WTC11 (cell line): ENCODE results near the gene CFL1. TPM values are rescaled to one million over a fixed set of nuclear protein-coding genes. Genes with fewer than 3 reads are reported as not detected.

Experiments
- ATAC-seq: fragments of 200-7000 bp; cut with Tn5 transposase; 2 replicates; pipeline ENCODE4 v1.10.0; 2021; ENCODE audit warnings: mild to moderate bottlenecking, moderate library complexity
- CTCF ChIA-PET: fragments of 300-600 bp; sonication (Branson Sonifier 250); formaldehyde crosslinking; loops from one replicate; lab custom pipeline; 2021; ENCODE audit warnings: antibody characterized with exemption; lab: Charles Lee
- POLR2A ChIA-PET: fragments of 350-600 bp; sonication (Branson Sonifier 250); formaldehyde crosslinking; loops from one replicate; lab custom pipeline; 2021; ENCODE audit warnings: antibody characterized with exemption; lab: Charles Lee
- DNase-seq: peaks from one replicate; pipeline ENCODE4 v3.0.0; 2021; ENCODE audit warnings: low spot score
- H3K27ac Mint-ChIP-seq: 2 replicates; pipeline ENCODE4 v1.8.0; 2021; ENCODE audit warnings: mixed read lengths
- H3K27me3 Mint-ChIP-seq: 2 replicates; pipeline ENCODE4 v1.8.0; 2021; ENCODE audit warnings: low read depth, mild to moderate bottlenecking, moderate library complexity, mixed read lengths
- H3K36me3 Mint-ChIP-seq: 2 replicates; pipeline ENCODE4 v1.8.0; 2021; ENCODE audit warnings: mixed read lengths
- H3K4me1 Mint-ChIP-seq: 2 replicates; pipeline ENCODE4 v1.8.0; 2022; ENCODE audit warnings: mixed read lengths
- H3K4me3 Mint-ChIP-seq: 2 replicates; pipeline ENCODE4 v1.8.0; 2021; ENCODE audit warnings: mild to moderate bottlenecking, moderate library complexity, mixed read lengths
- H3K9me3 Mint-ChIP-seq: 2 replicates; pipeline ENCODE4 v1.8.0; 2021; ENCODE audit warnings: mixed read lengths
- CBFB ChIP-seq: sonication (generic); formaldehyde crosslinking; IDR thresholded peaks from 2 replicates; pipeline ENCODE4 v1.8.1; 2022; ENCODE audit warnings: mild to moderate bottlenecking, low read depth, missing genetic modification reagents
- CREM ChIP-seq: sonication (generic); formaldehyde crosslinking; IDR thresholded peaks from 2 replicates; pipeline ENCODE4 v1.8.1; 2022; ENCODE audit warnings: mild to moderate bottlenecking, missing genetic modification reagents, moderate library complexity
- GABPB1 ChIP-seq: sonication (generic); formaldehyde crosslinking; IDR thresholded peaks from 2 replicates; pipeline ENCODE4 v1.8.1; 2023; ENCODE audit warnings: mild to moderate bottlenecking, missing genetic modification reagents
- KAT7 ChIP-seq: sonication (generic); formaldehyde crosslinking; IDR thresholded peaks from 2 replicates; pipeline ENCODE4 v1.8.1; 2023; ENCODE audit warnings: missing genetic modification reagents, mild to moderate bottlenecking, borderline replicate concordance
- NFYB ChIP-seq: sonication (generic); formaldehyde crosslinking; conservative IDR thresholded peaks from 2 replicates; pipeline ENCODE4 v1.8.0; 2022; ENCODE audit warnings: low read depth, missing genetic modification reagents
- TEAD1 ChIP-seq: sonication (generic); formaldehyde crosslinking; IDR thresholded peaks from 2 replicates; pipeline ENCODE4 v1.8.0; 2022; ENCODE audit warnings: mild to moderate bottlenecking, missing genetic modification reagents
- ZNF232 ChIP-seq: sonication (generic); formaldehyde crosslinking; IDR thresholded peaks from 2 replicates; pipeline ENCODE4 v1.8.0; 2022; ENCODE audit warnings: mild to moderate bottlenecking, missing genetic modification reagents
- ZNF423 ChIP-seq: fragments of 250-450 bp; sonication (Bioruptor Pico); IDR thresholded peaks from 2 replicates; pipeline ENCODE4 v2.1.2; 2022; ENCODE audit warnings: mild to moderate bottlenecking, moderate library complexity
- total RNA-seq: library from RNA; stranded (reverse); gene quantifications from 3 replicates; pipeline ENCODE4 v1.2.3, GENCODE V29; 2021
- TF ChIP-seq, protein P1 (sequence below): sonication (generic); formaldehyde crosslinking; IDR thresholded peaks from 2 replicates; pipeline ENCODE4 v1.8.0; 2022; ENCODE audit warnings: mild to moderate bottlenecking, missing genetic modification reagents
- TF ChIP-seq, protein P2 (sequence below): sonication (generic); formaldehyde crosslinking; IDR thresholded peaks from 2 replicates; pipeline ENCODE4 v1.8.0; 2023; ENCODE audit warnings: missing genetic modification reagents, mild to moderate bottlenecking, borderline replicate concordance
- TF ChIP-seq, protein P3 (sequence below): sonication (generic); formaldehyde crosslinking; IDR thresholded peaks from 2 replicates; pipeline ENCODE4 v1.8.1; 2022; ENCODE audit warnings: mild to moderate bottlenecking, moderate library complexity, missing genetic modification reagents

The CFL1 gene
- total RNA-seq, 1 experiment from 2014 or later: 1,073 TPM

- DNase-seq (no peak), ATAC-seq (no peak)
- peaks cover 2% of the 10 kb centered on the region for H3K27me3 Mint-ChIP-seq
- H3K27ac Mint-ChIP-seq: peak overlapping the region; percentile 72
- H3K4me1 Mint-ChIP-seq: peaks cover 17% of the 10 kb centered on the region
- peak overlapping the region; percentile 24; the same call in 1 of the 2 replicates for H3K4me3 Mint-ChIP-seq
- H3K36me3 Mint-ChIP-seq: peaks cover 20% of the 10 kb centered on the region
- POLR2A ChIA-PET: no interaction called here
- CTCF ChIA-PET: interaction anchor here (16.6 kb wide), 1 partner anchor 26 kb away, joined by 539 read pairs; the partner anchor contains the start of genes CCDC85B and FIBP
- no peaks in the 10 kb centered on the region for H3K9me3 Mint-ChIP-seq
- no peak for TF ChIP-seq ZNF423 (CRISPR knock-in tag)
Measured at GRCh38 chr11:65862941-65863888, 5.2 kb upstream of the CFL1 start.

- no peaks in the 10 kb centered on the region for H3K9me3 Mint-ChIP-seq
- H3K4me3 Mint-ChIP-seq: peak overlapping the region; percentile 90; the same call in 1 of the 2 replicates
- CTCF ChIA-PET: interaction anchor here (4.2 to 16.6 kb wide), 3 partner anchors 8 to 27 kb away, joined by 70 to 539 read pairs (median 89); partner anchors contain the start of genes CCDC85B, EFEMP2 and FIBP
- peaks cover 14% of the 10 kb centered on the region for H3K4me1 Mint-ChIP-seq
- H3K27ac Mint-ChIP-seq: no peak overlapping the region
- ATAC-seq: no peak
- no peaks in the 10 kb centered on the region for H3K27me3 Mint-ChIP-seq
- TF ChIP-seq NFYB (CRISPR knock-in tag): no peak
- no peak for DNase-seq
- peaks cover 20% of the 10 kb centered on the region for H3K36me3 Mint-ChIP-seq
- POLR2A ChIA-PET: interaction anchor here (1.1 kb wide), 1 partner anchor 10 kb away, joined by 3 read pairs; no protein-coding TSS in a partner anchor
Measured at GRCh38 chr11:65862191-65862735, 4.3 kb upstream of the CFL1 start.

GRCh38 chr11:65861533-65862183 lies 3.7 kb upstream of the CFL1 start:
- peak overlapping the region; percentile 90 for H3K4me3 Mint-ChIP-seq
- H3K27me3 Mint-ChIP-seq: no peaks in the 10 kb centered on the region
- H3K9me3 Mint-ChIP-seq: no peaks in the 10 kb centered on the region
- ChIA-PET POLR2A (interaction anchor here (1.1 to 4.2 kb wide), 4 partner anchors 10 to 54 kb away, joined by 3 to 90 read pairs (median 20); partner anchors contain the start of genes CCDC85B and FIBP), CTCF (interaction anchor here (0.8 to 16.6 kb wide), 7 partner anchors 9 to 184 kb away, joined by 3 to 539 read pairs (median 14); partner anchors contain the start of genes CCDC85B, EFEMP2 and FIBP)
- peaks cover 23% of the 10 kb centered on the region for H3K36me3 Mint-ChIP-seq
- no peak for TF ChIP-seq ZNF232 (CRISPR knock-in tag)
- ATAC-seq (no peak), DNase-seq (no peak)
- peaks cover 13% of the 10 kb centered on the region for H3K4me1 Mint-ChIP-seq
- H3K27ac Mint-ChIP-seq: no peak overlapping the region

GRCh38 chr11:65861165-65861505 lies 3.2 kb upstream of the CFL1 start:
- POLR2A ChIA-PET: interaction anchor here (1.1 to 4.2 kb wide), 6 partner anchors 10 to 55 kb away, joined by 3 to 90 read pairs (median 18); partner anchors contain the start of genes CCDC85B, EFEMP2 and FIBP

DNA sequence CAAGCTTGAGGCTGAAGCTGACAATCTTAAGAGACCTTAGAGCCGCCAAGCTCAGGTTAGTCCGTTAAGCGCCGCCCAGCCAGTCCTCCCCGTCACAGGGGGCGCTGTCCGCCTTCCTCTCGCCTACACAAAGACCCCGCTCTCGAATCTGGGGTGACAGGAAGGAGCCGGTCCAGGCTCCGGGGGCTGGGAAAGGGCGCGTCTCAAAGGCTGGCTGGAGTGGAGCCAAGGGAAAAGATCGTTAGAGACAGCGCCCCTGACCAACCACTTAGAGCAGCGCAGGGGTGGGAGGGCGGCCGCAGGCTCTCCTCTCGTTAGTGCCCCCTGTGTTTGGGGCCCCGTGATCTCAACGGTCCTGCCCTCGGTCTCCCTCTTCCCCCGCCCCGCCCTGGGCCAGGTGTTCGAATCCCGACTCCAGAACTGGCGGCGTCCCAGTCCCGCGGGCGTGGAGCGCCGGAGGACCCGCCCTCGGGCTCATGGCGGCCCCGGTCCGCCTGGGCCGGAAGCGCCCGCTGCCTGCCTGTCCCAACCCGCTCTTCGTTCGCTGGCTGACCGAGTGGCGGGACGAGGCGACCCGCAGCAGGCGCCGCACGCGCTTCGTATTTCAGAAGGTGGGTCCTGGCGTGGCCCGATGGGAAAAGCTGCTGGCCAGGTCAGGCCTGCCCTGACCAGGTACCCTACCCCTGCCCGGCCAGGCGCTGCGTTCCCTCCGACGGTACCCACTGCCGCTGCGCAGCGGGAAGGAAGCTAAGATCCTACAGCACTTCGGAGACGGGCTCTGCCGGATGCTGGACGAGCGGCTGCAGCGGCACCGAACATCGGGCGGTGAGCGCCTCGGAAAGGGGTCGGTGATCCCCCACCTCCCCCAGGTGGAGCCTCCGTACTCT lies 2.5 kb upstream of the CFL1 start, which contains the start of gene MUS81:
Gene MUS81, plus strand, starts transcription at position 156 of the 887 bp plus-strand sequence. Its CDS starts 321 bp downstream, at position 477.
- POLR2A ChIA-PET: interaction anchor here (0.6 to 4.2 kb wide), 22 partner anchors 8 to 245 kb away, joined by 3 to 90 read pairs (median 6); partner anchors contain the start of genes AP5B1, CCDC85B, EFEMP2 and FIBP
- no peaks in the 10 kb centered on the region for H3K9me3 Mint-ChIP-seq
- H3K4me1 Mint-ChIP-seq: peaks cover 21% of the 10 kb centered on the region
- CTCF ChIA-PET: interaction anchor here (0.5 to 16.6 kb wide), 65 partner anchors 7 to 452 kb away, joined by 3 to 539 read pairs (median 5); partner anchors contain the start of genes AP5B1, BANF1, CCDC85B and CST6
- ATAC-seq: peak; percentile 26
- H3K27ac Mint-ChIP-seq: peak within 1 kb of the TSS; percentile 98
- H3K36me3 Mint-ChIP-seq: peaks cover 35% of the 10 kb centered on the region
- DNase-seq: peak; percentile 99
- H3K27me3 Mint-ChIP-seq: no peaks in the 10 kb centered on the region
- H3K4me3 Mint-ChIP-seq: peak within 1 kb of the TSS; percentile 90
- TF ChIP-seq, protein P1, sequence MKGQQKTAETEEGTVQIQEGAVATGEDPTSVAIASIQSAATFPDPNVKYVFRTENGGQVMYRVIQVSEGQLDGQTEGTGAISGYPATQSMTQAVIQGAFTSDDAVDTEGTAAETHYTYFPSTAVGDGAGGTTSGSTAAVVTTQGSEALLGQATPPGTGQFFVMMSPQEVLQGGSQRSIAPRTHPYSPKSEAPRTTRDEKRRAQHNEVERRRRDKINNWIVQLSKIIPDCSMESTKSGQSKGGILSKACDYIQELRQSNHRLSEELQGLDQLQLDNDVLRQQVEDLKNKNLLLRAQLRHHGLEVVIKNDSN (CRISPR knock-in tag): peak; percentile 66; the same call in 1 of the 2 replicates
- TF ChIP-seq CREM (peak; percentile 28; the same call in 1 of the 2 replicates), KAT7 (CRISPR knock-in tag) (peak; percentile 83; the same call in 1 of the 2 replicates), TEAD1 (peak; percentile 70; the same call in 1 of the 2 replicates), CBFB (0 out of 2 replicates have a peak, but pooled peaks have one; percentile 81)
- TF ChIP-seq, protein P2, sequence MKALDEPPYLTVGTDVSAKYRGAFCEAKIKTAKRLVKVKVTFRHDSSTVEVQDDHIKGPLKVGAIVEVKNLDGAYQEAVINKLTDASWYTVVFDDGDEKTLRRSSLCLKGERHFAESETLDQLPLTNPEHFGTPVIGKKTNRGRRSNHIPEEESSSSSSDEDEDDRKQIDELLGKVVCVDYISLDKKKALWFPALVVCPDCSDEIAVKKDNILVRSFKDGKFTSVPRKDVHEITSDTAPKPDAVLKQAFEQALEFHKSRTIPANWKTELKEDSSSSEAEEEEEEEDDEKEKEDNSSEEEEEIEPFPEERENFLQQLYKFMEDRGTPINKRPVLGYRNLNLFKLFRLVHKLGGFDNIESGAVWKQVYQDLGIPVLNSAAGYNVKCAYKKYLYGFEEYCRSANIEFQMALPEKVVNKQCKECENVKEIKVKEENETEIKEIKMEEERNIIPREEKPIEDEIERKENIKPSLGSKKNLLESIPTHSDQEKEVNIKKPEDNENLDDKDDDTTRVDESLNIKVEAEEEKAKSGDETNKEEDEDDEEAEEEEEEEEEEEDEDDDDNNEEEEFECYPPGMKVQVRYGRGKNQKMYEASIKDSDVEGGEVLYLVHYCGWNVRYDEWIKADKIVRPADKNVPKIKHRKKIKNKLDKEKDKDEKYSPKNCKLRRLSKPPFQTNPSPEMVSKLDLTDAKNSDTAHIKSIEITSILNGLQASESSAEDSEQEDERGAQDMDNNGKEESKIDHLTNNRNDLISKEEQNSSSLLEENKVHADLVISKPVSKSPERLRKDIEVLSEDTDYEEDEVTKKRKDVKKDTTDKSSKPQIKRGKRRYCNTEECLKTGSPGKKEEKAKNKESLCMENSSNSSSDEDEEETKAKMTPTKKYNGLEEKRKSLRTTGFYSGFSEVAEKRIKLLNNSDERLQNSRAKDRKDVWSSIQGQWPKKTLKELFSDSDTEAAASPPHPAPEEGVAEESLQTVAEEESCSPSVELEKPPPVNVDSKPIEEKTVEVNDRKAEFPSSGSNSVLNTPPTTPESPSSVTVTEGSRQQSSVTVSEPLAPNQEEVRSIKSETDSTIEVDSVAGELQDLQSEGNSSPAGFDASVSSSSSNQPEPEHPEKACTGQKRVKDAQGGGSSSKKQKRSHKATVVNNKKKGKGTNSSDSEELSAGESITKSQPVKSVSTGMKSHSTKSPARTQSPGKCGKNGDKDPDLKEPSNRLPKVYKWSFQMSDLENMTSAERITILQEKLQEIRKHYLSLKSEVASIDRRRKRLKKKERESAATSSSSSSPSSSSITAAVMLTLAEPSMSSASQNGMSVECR (CRISPR knock-in tag): peak; percentile 71; the same call in 1 of the 2 replicates

More at GRCh38 chr11:65861165-65861505, 3.2 kb upstream of the CFL1 start:
- Mint-ChIP-seq H3K9me3 (no peaks in the 10 kb centered on the region), H3K27me3 (no peaks in the 10 kb centered on the region), H3K4me3 (peak overlapping the region; percentile 90), H3K4me1 (peaks cover 18% of the 10 kb centered on the region), H3K27ac (peak overlapping the region; percentile 80), H3K36me3 (peaks cover 28% of the 10 kb centered on the region)
- TF ChIP-seq GABPB1 (CRISPR knock-in tag): peak; percentile 41; the same call in 1 of the 2 replicates
- TF ChIP-seq, protein P3, sequence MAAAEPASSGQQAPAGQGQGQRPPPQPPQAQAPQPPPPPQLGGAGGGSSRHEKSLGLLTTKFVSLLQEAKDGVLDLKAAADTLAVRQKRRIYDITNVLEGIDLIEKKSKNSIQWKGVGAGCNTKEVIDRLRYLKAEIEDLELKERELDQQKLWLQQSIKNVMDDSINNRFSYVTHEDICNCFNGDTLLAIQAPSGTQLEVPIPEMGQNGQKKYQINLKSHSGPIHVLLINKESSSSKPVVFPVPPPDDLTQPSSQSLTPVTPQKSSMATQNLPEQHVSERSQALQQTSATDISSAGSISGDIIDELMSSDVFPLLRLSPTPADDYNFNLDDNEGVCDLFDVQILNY (CRISPR knock-in tag): no peak
- CTCF ChIA-PET: interaction anchor here (0.7 to 16.6 kb wide), 9 partner anchors 8 to 184 kb away, joined by 3 to 539 read pairs (median 8); partner anchors contain the start of genes CCDC85B, EFEMP2 and FIBP
- DNase-seq (no peak), ATAC-seq (no peak)
